Heart left ventricle (tissue), 16 donors: ENCODE data around the gene NHSL2. TPM values are rescaled to one million over a fixed set of nuclear protein-coding genes. Genes with fewer than 3 reads are reported as not detected.

ENCODE experiments used
- ATAC-seq, 4 donors: fragments of 200-7000 bp; cut with Tn5 transposase; one replicate each; pipeline ENCODE4 v1.9.1; 2020 to 2022; ENCODE audit warnings: moderate library complexity in 4 of 4, mild to moderate bottlenecking in 3 of 4, moderate number of reproducible peaks in 1 of 4
- DNase-seq, 5 donors: peaks; one replicate each; pipeline ENCODE4 v3.0.0-alpha.2; 2020
- H3K27ac ChIP-seq, 12 donors: fragments of 200-600 bp; sonication (generic) in 4 of 12; one replicate each; pipeline versions ENCODE4 v1.5.0 to v1.8.0; 2016 to 2022; ENCODE audit warnings: mild to moderate bottlenecking in 2 of 12
- H3K27me3 ChIP-seq, 9 donors: fragments of 200-600 bp; sonication (generic) in 2 of 9; one replicate each; pipeline versions ENCODE4 v1.5.1 to v1.8.0; 2016 to 2022; ENCODE audit warnings: mild to moderate bottlenecking in 3 of 9
- H3K36me3 ChIP-seq, 9 donors: fragments of 200-600 bp; sonication (generic) in 2 of 9; one replicate each; pipeline versions ENCODE4 v1.5.0 to v1.8.0; 2018 to 2022; ENCODE audit warnings: mild to moderate bottlenecking in 2 of 9
- H3K4me1 ChIP-seq, 12 donors: fragments of 200-600 bp; sonication (generic) in 4 of 12; one replicate each; pipeline versions ENCODE4 v1.5.0 to v1.8.0; 2016 to 2022; ENCODE audit warnings: mild to moderate bottlenecking in 3 of 12
- H3K4me3 ChIP-seq, 12 donors: fragments of 200-600 bp; sonication (generic) in 4 of 12; one replicate each; pipeline versions ENCODE4 v1.5.0 to v1.8.0; 2017 to 2022; ENCODE audit warnings: mild to moderate bottlenecking in 9 of 12, moderate library complexity in 4 of 12
- H3K9me3 ChIP-seq, 12 donors: fragments of 200-600 bp; sonication (generic) in 4 of 12; one replicate each; pipeline versions ENCODE4 v1.5.0 to v1.8.0; 2016 to 2022; ENCODE audit warnings: mild to moderate bottlenecking in 1 of 12
- CTCF ChIP-seq, 12 donors: fragments of 200-600 bp; sonication (generic) in 4 of 12; IDR thresholded peaks; one replicate each; pipeline versions ENCODE4 v1.5.0 to v1.8.0; 2018 to 2022; ENCODE audit warnings: antibody characterized with exemption in 12 of 12, mild to moderate bottlenecking in 5 of 12
- POLR2A ChIP-seq, 2 donors: fragments of 450-650 bp; IDR thresholded peaks; one replicate each; pipeline ENCODE4 v1.6.1; 2017; ENCODE audit warnings: antibody characterized with exemption in 2 of 2, mild to moderate bottlenecking in 2 of 2, moderate library complexity in 2 of 2
- WGBS, 4 donors: extraction: QIAGEN DNeasy Blood & Tissue Kit in 2 of 4; methylation state at CpG; one replicate each; pipeline versions ENCODE4 v1.1.5 to v1.1.7; 2013 to 2018; 5-methylcytosine and 5-hydroxymethylcytosine counted together
- intact Hi-C, 10 donors: fragments of 100-400 bp; cut with DNase I; formaldehyde crosslinking; loops; one replicate each; pipeline versions ENCODE4 v1.11.1 to v1.14.2; 2022
- polyA plus RNA-seq, 2 donors: library from polyadenylated mRNA; stranded (reverse); fragments of 200-250 nt; gene quantifications; one replicate each; pipeline ENCODE4 v1.2.3, GENCODE V29; 2013
- total RNA-seq, 9 donors: library from RNA; depleted of rRNA in 2 of 9; stranded (reverse); fragments of >200 nt in 2 of 9; fragmentation: NEBNext Ultra II Directional in 3 of 9; extraction: Animal tissue kit (Norgen Biotek cat#: 25700) in 3 of 9; gene quantifications; one replicate each; pipeline versions ENCODE4 v1.1.0 to v1.2.4, GENCODE V29; 2016 to 2023
- donor health status: ischemic (EF 13 %, LVEDD 7.1; RV severe dilation, severe dysfunction).
- donor health status: healthy with polysubstance abuse.
- donor health status: DM: no; HTN: yes; CAD: no.
- donor health status: DM: no; HTN: no; CAD: no.
- donor health status: ischemic (EF 25% LVEDD 6.9; RV normal size, moderate dysfunction).
- donor health status: ischemic (EF 25% LVEDD 5.7; RV mildly dilated, moderate dysfunction).
- donor health status: healthy.
- donor health status: DM: yes; HTN: yes; CAD: no.
- donor health status: ischemic (EF 35%, LVEDD 5.7; RV mildly dilated, moderate dysfunction).
- donor health status: nonischemic (EF 11% LVEDD 7.7; RV severe dilation, severe dysfunction).
- donor health status: DM: yes; HTN: yes; CAD: no.
- donor health status: PGD.
- donor health status: ischemic (EF 29% LVEDD 5.4; RV normal size, mild dysfunction).
- donor health status: nonischemic (EF 23%, LVEDD 6.1; RV moderate dilation, normal function).

Gene NHSL2
- total and polyA plus RNA-seq, 11 donors = 1.8 to 14.0 (median 5.8) TPM

- Histone ChIP-seq H3K4me3 (peak overlapping the region in 9 of 12 donors; percentile 68 to 89 (median 77)), H3K27me3 (peaks cover 0 to 7% (median 0%) of the 10 kb centered on the region in 9 donors), H3K27ac (peak overlapping the region in 10 of 12 donors; percentile 73 to 88 (median 84)), H3K9me3 (no peaks in the 10 kb centered on the region), H3K4me1 (peaks cover 0 to 24% (median 10%) of the 10 kb centered on the region in 12 donors), H3K36me3 (no peaks in the 10 kb centered on the region)
- TF ChIP-seq CTCF (IDR thresholded peaks at IDR 0.05) (no peak), POLR2A (IDR thresholded peaks at IDR 0.05) (no peak)
- WGBS, 4 donors = 19 to 81% (median 36%) methylated on average over 1 of the region's 1 CpG
- intact Hi-C loops = loop anchor here in 1 of 10 donors (2.0 kb wide), 1 partner anchor 48 kb away; no protein-coding TSS in a partner anchor
- DNase-seq = no peak
- ATAC-seq = no peak
These were observed 269.9 kb downstream of the NHSL2 start for GRCh38 chrX:72180539-72180938.

GRCh38 chrX:72181178-72182125, 270.8 kb downstream of the NHSL2 start, which contains the start of gene PIN4:
PIN4 (plus strand) TSS chrX:72181757; CDS start chrX:72181786, 29 bp downstream.
- Histone ChIP-seq H3K27me3 (peaks cover 0 to 7% (median 0%) of the 10 kb centered on the region in 9 donors), H3K27ac (peak within 1 kb of the TSS in 11 of 12 donors; percentile 60 to 88 (median 83)), H3K4me1 (peaks cover 0 to 24% (median 10%) of the 10 kb centered on the region in 12 donors), H3K4me3 (peak within 1 kb of the TSS; percentile 53 to 89 (median 74)), H3K9me3 (no peaks in the 10 kb centered on the region), H3K36me3 (peaks cover 0 to 4% (median 2%) of the 10 kb centered on the region in 9 donors)
- WGBS, 4 donors = 1 to 38% (median 18%) methylated on average over 45 to 46 of the region's 46 CpGs
- intact Hi-C loops = loop anchor here in 1 of 10 donors (2.0 kb wide), 1 partner anchor 49 kb away; no protein-coding TSS in a partner anchor
- DNase-seq = peak; percentile 88 to 93 (median 90)
- no peak for TF ChIP-seq CTCF (IDR thresholded peaks at IDR 0.05)
- TF ChIP-seq POLR2A (IDR thresholded peaks at IDR 0.05) = peak in 1 of 2 donors; percentile 61
- peak; percentile 98 to 99 (median 98) for ATAC-seq

- H3K27ac ChIP-seq = no peak overlapping the region
- peaks cover 0 to 7% (median 0%) of the 10 kb centered on the region in 9 donors for H3K27me3 ChIP-seq
- WGBS, 4 donors = 70 to 95% (median 87%) methylated on average over 2 of the region's 2 CpGs
- H3K4me3 ChIP-seq = peak overlapping the region in 6 of 12 donors; percentile 74 to 89 (median 83)
- H3K36me3 ChIP-seq = peaks cover 0 to 18% (median 12%) of the 10 kb centered on the region in 9 donors
- peaks cover 0 to 24% (median 10%) of the 10 kb centered on the region in 12 donors for H3K4me1 ChIP-seq
- ATAC-seq = no peak
- DNase-seq = no peak
- intact Hi-C loops = no loop called here
- no peaks in the 10 kb centered on the region for H3K9me3 ChIP-seq
- no peak for TF ChIP-seq CTCF (IDR thresholded peaks at IDR 0.05)
- TF ChIP-seq POLR2A (IDR thresholded peaks at IDR 0.05) = no peak
These were observed 272.3 kb downstream of the NHSL2 start for GRCh38 chrX:72182924-72183323.
